ENCODE measurements around the gene SEPTIN2. TPM values are rescaled to one million over a fixed set of nuclear protein-coding genes. Genes with fewer than 3 reads are reported as not detected.

The SEPTIN2 gene
- total RNA-seq, 1 experiment from 2014 or later: 353 TPM

DNA sequence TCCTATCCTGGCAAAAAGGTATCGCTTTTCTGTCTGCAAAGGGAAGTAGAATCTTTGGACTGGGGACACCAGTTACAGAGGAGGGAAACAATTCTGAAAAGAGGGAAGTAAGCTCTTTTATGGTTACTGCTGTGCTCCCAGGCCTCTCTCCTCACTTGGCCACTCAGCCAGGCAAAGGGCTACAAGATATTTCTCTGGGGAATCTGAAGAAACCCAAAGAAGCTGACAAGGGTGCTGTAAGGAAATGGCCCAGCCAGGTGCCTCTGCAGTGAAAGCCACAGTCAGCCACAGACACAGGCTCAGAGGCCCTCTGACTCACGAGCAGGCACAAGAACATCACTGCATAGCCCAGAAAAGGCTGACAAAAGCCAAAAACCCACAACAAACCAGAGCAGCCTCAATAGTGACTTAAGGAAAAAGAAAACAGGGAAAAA lies 6.0 kb upstream of the SEPTIN2 start (continued):
- TF ChIP-seq, protein P1, sequence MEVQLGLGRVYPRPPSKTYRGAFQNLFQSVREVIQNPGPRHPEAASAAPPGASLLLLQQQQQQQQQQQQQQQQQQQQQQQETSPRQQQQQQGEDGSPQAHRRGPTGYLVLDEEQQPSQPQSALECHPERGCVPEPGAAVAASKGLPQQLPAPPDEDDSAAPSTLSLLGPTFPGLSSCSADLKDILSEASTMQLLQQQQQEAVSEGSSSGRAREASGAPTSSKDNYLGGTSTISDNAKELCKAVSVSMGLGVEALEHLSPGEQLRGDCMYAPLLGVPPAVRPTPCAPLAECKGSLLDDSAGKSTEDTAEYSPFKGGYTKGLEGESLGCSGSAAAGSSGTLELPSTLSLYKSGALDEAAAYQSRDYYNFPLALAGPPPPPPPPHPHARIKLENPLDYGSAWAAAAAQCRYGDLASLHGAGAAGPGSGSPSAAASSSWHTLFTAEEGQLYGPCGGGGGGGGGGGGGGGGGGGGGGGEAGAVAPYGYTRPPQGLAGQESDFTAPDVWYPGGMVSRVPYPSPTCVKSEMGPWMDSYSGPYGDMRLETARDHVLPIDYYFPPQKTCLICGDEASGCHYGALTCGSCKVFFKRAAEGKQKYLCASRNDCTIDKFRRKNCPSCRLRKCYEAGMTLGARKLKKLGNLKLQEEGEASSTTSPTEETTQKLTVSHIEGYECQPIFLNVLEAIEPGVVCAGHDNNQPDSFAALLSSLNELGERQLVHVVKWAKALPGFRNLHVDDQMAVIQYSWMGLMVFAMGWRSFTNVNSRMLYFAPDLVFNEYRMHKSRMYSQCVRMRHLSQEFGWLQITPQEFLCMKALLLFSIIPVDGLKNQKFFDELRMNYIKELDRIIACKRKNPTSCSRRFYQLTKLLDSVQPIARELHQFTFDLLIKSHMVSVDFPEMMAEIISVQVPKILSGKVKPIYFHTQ (CRISPR knock-in tag; IDR thresholded peaks at IDR 0.05): no peak
- TF ChIP-seq ZNF396 (CRISPR knock-in tag; IDR thresholded peaks at IDR 0.05; ENCODE audit: borderline replicate concordance): no peak
- TF ChIP-seq, protein P2, sequence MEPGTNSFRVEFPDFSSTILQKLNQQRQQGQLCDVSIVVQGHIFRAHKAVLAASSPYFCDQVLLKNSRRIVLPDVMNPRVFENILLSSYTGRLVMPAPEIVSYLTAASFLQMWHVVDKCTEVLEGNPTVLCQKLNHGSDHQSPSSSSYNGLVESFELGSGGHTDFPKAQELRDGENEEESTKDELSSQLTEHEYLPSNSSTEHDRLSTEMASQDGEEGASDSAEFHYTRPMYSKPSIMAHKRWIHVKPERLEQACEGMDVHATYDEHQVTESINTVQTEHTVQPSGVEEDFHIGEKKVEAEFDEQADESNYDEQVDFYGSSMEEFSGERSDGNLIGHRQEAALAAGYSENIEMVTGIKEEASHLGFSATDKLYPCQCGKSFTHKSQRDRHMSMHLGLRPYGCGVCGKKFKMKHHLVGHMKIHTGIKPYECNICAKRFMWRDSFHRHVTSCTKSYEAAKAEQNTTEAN (CRISPR knock-in tag; IDR thresholded peaks at IDR 0.05): no peak
- TF ChIP-seq, protein P3, sequence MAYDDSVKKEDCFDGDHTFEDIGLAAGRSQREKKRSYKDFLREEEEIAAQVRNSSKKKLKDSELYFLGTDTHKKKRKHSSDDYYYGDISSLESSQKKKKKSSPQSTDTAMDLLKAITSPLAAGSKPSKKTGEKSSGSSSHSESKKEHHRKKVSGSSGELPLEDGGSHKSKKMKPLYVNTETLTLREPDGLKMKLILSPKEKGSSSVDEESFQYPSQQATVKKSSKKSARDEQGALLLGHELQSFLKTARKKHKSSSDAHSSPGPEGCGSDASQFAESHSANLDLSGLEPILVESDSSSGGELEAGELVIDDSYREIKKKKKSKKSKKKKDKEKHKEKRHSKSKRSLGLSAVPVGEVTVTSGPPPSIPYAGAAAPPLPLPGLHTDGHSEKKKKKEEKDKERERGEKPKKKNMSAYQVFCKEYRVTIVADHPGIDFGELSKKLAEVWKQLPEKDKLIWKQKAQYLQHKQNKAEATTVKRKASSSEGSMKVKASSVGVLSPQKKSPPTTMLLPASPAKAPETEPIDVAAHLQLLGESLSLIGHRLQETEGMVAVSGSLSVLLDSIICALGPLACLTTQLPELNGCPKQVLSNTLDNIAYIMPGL (CRISPR knock-in tag; IDR thresholded peaks at IDR 0.05): no peak
- TF ChIP-seq CREB1 (CRISPR knock-in tag; IDR thresholded peaks at IDR 0.05): no peak
- no peak for TF ChIP-seq NFATC4 (CRISPR knock-in tag; IDR thresholded peaks at IDR 0.05)

DNA sequence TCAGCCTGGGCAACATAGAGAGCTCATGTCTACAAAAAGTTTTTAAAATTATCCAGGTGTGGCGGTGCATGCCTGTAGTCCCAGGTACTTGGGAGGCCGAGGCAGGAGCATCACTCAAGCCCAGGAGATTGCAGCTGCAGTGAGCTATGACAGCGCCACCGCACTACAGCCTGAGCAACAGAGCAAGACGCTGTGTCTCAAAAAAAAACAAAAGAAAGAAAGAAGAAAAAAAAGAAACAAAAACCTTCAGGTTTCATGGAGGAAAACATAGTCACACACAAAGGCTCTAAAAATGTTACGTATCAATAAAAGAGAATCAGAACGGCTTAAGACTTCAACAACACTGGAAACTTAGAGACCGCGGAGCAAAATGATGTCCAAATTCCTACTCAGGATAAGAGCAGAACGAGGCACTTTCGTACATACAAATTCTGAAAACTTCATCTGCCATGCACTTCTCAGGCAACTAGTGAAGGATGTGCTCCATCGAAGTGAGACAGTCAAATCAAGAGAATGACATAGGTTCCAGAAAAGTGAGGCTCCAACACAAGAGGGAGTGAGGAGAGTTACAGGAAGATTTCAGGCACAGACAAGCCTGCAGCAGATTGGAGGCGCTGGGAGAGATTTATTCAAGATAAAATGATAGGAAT lies 4.7 kb upstream of the SEPTIN2 start:
- H3K27ac Mint-ChIP-seq: peak overlapping the region; percentile 39
- H3K27me3 Mint-ChIP-seq (ENCODE audit: low read depth): no peaks in the 10 kb centered on the region
- CTCF ChIA-PET: no interaction called here
- no peak for DNase-seq (ENCODE audit: low spot score)
- POLR2A ChIA-PET: no interaction called here
- peaks cover 59% of the 10 kb centered on the region for H3K4me1 Mint-ChIP-seq
- no peak overlapping the region for H3K4me3 Mint-ChIP-seq
- no peak for ATAC-seq
- no peaks in the 10 kb centered on the region for H3K36me3 Mint-ChIP-seq
- H3K9me3 Mint-ChIP-seq: no peaks in the 10 kb centered on the region
- TF ChIP-seq, protein P4, sequence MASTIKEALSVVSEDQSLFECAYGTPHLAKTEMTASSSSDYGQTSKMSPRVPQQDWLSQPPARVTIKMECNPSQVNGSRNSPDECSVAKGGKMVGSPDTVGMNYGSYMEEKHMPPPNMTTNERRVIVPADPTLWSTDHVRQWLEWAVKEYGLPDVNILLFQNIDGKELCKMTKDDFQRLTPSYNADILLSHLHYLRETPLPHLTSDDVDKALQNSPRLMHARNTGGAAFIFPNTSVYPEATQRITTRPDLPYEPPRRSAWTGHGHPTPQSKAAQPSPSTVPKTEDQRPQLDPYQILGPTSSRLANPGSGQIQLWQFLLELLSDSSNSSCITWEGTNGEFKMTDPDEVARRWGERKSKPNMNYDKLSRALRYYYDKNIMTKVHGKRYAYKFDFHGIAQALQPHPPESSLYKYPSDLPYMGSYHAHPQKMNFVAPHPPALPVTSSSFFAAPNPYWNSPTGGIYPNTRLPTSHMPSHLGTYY (CRISPR knock-in tag; IDR thresholded peaks at IDR 0.05): no peak
- no peak for TF ChIP-seq ZNF232 (CRISPR knock-in tag; IDR thresholded peaks at IDR 0.05)
- TF ChIP-seq ZNF396 (CRISPR knock-in tag; IDR thresholded peaks at IDR 0.05; ENCODE audit: borderline replicate concordance): no peak
- TF ChIP-seq ZNF121 (CRISPR knock-in tag; IDR thresholded peaks at IDR 0.05): no peak
- TF ChIP-seq, protein P5, sequence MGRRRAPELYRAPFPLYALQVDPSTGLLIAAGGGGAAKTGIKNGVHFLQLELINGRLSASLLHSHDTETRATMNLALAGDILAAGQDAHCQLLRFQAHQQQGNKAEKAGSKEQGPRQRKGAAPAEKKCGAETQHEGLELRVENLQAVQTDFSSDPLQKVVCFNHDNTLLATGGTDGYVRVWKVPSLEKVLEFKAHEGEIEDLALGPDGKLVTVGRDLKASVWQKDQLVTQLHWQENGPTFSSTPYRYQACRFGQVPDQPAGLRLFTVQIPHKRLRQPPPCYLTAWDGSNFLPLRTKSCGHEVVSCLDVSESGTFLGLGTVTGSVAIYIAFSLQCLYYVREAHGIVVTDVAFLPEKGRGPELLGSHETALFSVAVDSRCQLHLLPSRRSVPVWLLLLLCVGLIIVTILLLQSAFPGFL (CRISPR knock-in tag; IDR thresholded peaks at IDR 0.05; ENCODE audit: borderline replicate concordance): no peak
- TF ChIP-seq CREM (CRISPR knock-in tag; IDR thresholded peaks at IDR 0.05): no peak
- TF ChIP-seq ZNF416 (CRISPR knock-in tag; IDR thresholded peaks at IDR 0.05): no peak
- TF ChIP-seq, protein P6, sequence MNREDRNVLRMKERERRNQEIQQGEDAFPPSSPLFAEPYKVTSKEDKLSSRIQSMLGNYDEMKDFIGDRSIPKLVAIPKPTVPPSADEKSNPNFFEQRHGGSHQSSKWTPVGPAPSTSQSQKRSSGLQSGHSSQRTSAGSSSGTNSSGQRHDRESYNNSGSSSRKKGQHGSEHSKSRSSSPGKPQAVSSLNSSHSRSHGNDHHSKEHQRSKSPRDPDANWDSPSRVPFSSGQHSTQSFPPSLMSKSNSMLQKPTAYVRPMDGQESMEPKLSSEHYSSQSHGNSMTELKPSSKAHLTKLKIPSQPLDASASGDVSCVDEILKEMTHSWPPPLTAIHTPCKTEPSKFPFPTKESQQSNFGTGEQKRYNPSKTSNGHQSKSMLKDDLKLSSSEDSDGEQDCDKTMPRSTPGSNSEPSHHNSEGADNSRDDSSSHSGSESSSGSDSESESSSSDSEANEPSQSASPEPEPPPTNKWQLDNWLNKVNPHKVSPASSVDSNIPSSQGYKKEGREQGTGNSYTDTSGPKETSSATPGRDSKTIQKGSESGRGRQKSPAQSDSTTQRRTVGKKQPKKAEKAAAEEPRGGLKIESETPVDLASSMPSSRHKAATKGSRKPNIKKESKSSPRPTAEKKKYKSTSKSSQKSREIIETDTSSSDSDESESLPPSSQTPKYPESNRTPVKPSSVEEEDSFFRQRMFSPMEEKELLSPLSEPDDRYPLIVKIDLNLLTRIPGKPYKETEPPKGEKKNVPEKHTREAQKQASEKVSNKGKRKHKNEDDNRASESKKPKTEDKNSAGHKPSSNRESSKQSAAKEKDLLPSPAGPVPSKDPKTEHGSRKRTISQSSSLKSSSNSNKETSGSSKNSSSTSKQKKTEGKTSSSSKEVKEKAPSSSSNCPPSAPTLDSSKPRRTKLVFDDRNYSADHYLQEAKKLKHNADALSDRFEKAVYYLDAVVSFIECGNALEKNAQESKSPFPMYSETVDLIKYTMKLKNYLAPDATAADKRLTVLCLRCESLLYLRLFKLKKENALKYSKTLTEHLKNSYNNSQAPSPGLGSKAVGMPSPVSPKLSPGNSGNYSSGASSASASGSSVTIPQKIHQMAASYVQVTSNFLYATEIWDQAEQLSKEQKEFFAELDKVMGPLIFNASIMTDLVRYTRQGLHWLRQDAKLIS (CRISPR knock-in tag; IDR thresholded peaks at IDR 0.05; ENCODE audit: borderline replicate concordance): no peak
- TF ChIP-seq, protein P7, sequence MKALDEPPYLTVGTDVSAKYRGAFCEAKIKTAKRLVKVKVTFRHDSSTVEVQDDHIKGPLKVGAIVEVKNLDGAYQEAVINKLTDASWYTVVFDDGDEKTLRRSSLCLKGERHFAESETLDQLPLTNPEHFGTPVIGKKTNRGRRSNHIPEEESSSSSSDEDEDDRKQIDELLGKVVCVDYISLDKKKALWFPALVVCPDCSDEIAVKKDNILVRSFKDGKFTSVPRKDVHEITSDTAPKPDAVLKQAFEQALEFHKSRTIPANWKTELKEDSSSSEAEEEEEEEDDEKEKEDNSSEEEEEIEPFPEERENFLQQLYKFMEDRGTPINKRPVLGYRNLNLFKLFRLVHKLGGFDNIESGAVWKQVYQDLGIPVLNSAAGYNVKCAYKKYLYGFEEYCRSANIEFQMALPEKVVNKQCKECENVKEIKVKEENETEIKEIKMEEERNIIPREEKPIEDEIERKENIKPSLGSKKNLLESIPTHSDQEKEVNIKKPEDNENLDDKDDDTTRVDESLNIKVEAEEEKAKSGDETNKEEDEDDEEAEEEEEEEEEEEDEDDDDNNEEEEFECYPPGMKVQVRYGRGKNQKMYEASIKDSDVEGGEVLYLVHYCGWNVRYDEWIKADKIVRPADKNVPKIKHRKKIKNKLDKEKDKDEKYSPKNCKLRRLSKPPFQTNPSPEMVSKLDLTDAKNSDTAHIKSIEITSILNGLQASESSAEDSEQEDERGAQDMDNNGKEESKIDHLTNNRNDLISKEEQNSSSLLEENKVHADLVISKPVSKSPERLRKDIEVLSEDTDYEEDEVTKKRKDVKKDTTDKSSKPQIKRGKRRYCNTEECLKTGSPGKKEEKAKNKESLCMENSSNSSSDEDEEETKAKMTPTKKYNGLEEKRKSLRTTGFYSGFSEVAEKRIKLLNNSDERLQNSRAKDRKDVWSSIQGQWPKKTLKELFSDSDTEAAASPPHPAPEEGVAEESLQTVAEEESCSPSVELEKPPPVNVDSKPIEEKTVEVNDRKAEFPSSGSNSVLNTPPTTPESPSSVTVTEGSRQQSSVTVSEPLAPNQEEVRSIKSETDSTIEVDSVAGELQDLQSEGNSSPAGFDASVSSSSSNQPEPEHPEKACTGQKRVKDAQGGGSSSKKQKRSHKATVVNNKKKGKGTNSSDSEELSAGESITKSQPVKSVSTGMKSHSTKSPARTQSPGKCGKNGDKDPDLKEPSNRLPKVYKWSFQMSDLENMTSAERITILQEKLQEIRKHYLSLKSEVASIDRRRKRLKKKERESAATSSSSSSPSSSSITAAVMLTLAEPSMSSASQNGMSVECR (CRISPR knock-in tag; IDR thresholded peaks at IDR 0.05; ENCODE audit: borderline replicate concordance): no peak
- TF ChIP-seq, protein P8, sequence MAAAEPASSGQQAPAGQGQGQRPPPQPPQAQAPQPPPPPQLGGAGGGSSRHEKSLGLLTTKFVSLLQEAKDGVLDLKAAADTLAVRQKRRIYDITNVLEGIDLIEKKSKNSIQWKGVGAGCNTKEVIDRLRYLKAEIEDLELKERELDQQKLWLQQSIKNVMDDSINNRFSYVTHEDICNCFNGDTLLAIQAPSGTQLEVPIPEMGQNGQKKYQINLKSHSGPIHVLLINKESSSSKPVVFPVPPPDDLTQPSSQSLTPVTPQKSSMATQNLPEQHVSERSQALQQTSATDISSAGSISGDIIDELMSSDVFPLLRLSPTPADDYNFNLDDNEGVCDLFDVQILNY (CRISPR knock-in tag; IDR thresholded peaks at IDR 0.05): no peak
